ENCODE data around the gene SCN1B. TPM values are rescaled to one million over a fixed set of nuclear protein-coding genes. Genes with fewer than 3 reads are reported as not detected.
"Not testable (repeated sequence)": the region's sequence is repeated elsewhere in the genome, so short reads cannot be mapped to it uniquely, and the experiment has no call there.

The SCN1B gene
- total RNA-seq, 4 donors from 2014 or later: 0.60 to 14.2 (median 3.2) TPM

DNA sequence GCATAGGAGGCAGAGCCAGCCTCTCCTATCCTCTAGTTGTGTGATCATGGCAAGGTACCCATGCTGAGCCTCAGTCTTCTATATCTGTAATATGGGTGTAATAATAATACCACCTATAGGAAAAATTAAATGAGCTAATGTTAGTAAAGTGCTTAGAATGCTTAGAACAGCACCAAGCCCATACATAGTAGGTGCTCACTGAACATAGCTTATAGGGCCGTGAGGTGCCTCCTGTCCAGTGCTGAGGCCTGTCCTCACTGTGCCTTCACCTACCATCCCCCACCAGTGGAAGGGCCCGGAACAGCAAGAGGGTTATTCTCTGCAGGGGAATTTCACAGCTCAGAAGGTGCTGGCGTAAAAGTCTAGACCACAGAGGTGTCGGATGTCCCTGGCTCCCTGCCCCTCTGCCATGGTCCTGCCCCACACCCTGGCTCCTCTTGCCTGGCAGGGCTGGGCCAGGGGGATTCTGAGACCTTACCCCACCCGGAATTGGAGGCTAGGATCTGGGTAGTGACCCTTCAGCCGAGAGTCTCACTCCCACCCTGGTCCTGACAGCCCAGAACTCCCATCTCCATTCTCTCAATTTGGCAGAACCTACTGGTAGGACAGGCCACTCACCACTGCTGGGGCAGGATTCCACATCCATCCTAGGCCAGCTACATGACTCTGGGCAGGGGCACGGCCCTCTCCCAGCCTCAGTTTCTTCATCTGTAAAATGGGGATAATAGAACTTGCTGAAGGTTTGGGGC lies 2.2 kb upstream of the SCN1B start:
- WGBS, 2 donors (ENCODE audit: low coverage in 1 of 2): 74 to 83% methylated on average over 1 to 7 of the region's 7 CpGs
- Histone ChIP-seq H3K27me3 (peaks cover 33% of the 10 kb centered on the region), H3K4me1 (peaks cover 3 to 13% (median 8%) of the 10 kb centered on the region in 4 donors), H3K27ac (no peak overlapping the region), H3K9me3 (no peaks in the 10 kb centered on the region), H3K4me3 (no peak overlapping the region), H3K36me3 (no peaks in the 10 kb centered on the region)
- DNase-seq: no peak
- TF ChIP-seq CTCF (IDR thresholded peaks at IDR 0.05) (no peak), EP300 (IDR thresholded peaks at IDR 0.05; ENCODE audit: low read depth) (no peak), POLR2A (IDR thresholded peaks at IDR 0.05) (no peak), POLR2AphosphoS5 (IDR thresholded peaks at IDR 0.05) (no peak)
- intact Hi-C loops (cut with DNase I; ENCODE audit: low total_unique reads): no loop called here
- in situ Hi-C loops (cut with MboI; ENCODE audit: low pct_ligation_motif_present in 1 of 4, low pct_unique_long_range_greater_than_20kb in 1 of 4, low sequenced_read_pairs in 3 of 4): no loop called here

GRCh38 chr19:35028600-35028885 lies 1.7 kb upstream of the SCN1B start:
- H3K36me3 ChIP-seq; H3K9me3 ChIP-seq; intact Hi-C loops (cut with DNase I; ENCODE audit: low total_unique reads); in situ Hi-C loops (cut with MboI; ENCODE audit: low pct_ligation_motif_present in 1 of 4, low pct_unique_long_range_greater_than_20kb in 1 of 4, low sequenced_read_pairs in 3 of 4); DNase-seq; H3K27ac ChIP-seq; H3K4me3 ChIP-seq: not testable (repeated sequence)
- 53 to 78% methylated on average over 3 of the region's 3 CpGs for WGBS, 2 donors (ENCODE audit: low coverage in 1 of 2)
- peaks cover 3 to 13% (median 8%) of the 10 kb centered on the region in 4 donors for H3K4me1 ChIP-seq
- peaks cover 33% of the 10 kb centered on the region for H3K27me3 ChIP-seq

DNA sequence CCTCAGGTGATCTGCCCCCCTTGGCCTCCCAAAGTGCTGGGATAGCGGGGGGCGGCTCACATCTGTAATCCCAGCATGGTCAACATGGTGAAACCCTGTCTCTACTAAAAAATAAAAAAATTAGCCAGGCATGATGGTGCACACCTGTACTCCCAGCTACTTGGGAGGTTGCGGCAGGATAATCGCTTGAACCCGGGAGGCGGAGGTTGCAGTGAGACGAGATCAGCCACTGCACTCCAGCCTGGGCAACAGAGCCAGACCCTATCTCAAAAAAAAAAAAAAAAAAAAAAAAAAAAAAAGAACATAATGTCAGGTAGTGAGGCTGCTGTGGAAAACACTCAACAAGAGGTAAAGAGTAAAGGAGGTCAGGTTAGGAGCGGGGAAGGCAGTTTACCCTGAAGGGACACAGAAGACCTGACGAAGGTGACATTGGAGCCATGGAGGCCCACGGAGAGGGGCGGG lies 964 bp upstream of the SCN1B start:
- H3K27ac ChIP-seq; H3K4me3 ChIP-seq; intact Hi-C loops (cut with DNase I; ENCODE audit: low total_unique reads); in situ Hi-C loops (cut with MboI; ENCODE audit: low pct_ligation_motif_present in 1 of 4, low pct_unique_long_range_greater_than_20kb in 1 of 4, low sequenced_read_pairs in 3 of 4); H3K36me3 ChIP-seq; DNase-seq; H3K9me3 ChIP-seq: not testable (repeated sequence)
- peaks cover 33% of the 10 kb centered on the region for H3K27me3 ChIP-seq
- 60 to 75% methylated on average over 1 to 11 of the region's 11 CpGs for WGBS, 2 donors (ENCODE audit: low coverage in 1 of 2)
- peaks cover 3 to 13% (median 8%) of the 10 kb centered on the region in 4 donors for H3K4me1 ChIP-seq

DNA sequence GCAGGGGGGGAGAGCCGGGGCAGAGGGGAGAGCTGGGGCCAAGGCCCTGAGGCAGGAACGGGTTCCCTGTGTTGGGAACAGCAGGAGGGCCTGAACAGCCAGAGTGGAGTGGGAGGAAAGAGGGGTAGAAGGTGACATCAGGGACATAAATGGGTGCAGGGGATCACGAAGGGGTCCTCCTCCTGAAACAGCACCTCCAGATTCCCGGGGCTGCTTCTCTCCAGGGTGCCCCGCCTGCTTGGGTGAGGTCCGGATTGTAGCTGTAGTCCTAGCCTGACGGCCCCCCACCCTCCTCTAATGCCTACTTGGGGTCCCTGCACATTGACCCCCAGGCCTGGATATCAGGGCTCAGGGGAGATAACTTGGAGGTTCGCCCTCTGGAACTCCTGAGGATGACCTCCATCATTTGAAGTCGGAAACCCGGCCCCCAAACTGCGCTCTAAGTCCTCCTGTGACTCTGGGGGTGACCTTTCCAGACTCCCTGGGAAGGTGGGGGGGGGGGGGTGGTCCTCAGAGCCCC lies 473 bp upstream of the SCN1B start:
- no peaks in the 10 kb centered on the region for H3K36me3 ChIP-seq
- H3K4me3 ChIP-seq: peak overlapping the region in 2 of 4 donors; percentile 52 to 53
- no peaks in the 10 kb centered on the region for H3K9me3 ChIP-seq
- no peak for TF ChIP-seq CTCF (IDR thresholded peaks at IDR 0.05)
- no peak for TF ChIP-seq POLR2A (IDR thresholded peaks at IDR 0.05)
- no peak for TF ChIP-seq EP300 (IDR thresholded peaks at IDR 0.05; ENCODE audit: low read depth)
- TF ChIP-seq POLR2AphosphoS5 (IDR thresholded peaks at IDR 0.05): no peak
- DNase-seq: no peak
- peaks cover 33% of the 10 kb centered on the region for H3K27me3 ChIP-seq
- peaks cover 3 to 13% (median 8%) of the 10 kb centered on the region in 4 donors for H3K4me1 ChIP-seq
- 19% methylated on average over 7 of the region's 11 CpGs; no CpG with 5 or more reads in 1 of the 2 donors for WGBS, 2 donors (ENCODE audit: low coverage in 1 of 2)
- in situ Hi-C loops (cut with MboI; ENCODE audit: low pct_ligation_motif_present in 1 of 4, low pct_unique_long_range_greater_than_20kb in 1 of 4, low sequenced_read_pairs in 3 of 4) (no loop called here), intact Hi-C loops (cut with DNase I; ENCODE audit: low total_unique reads) (no loop called here)
- H3K27ac ChIP-seq: peak overlapping the region in 1 of 4 donors; percentile 13

GRCh38 chr19:35031072-35031881 lies 1.0 kb downstream of the SCN1B start:
- Histone ChIP-seq H3K27ac (peak overlapping the region; percentile 13 to 48 (median 28)), H3K4me1 (peaks cover 3 to 13% (median 8%) of the 10 kb centered on the region in 4 donors), H3K27me3 (peaks cover 33% of the 10 kb centered on the region), H3K4me3 (peak overlapping the region; percentile 44 to 53 (median 51)), H3K36me3 (no peaks in the 10 kb centered on the region), H3K9me3 (no peaks in the 10 kb centered on the region)
- no peak for DNase-seq
- in situ Hi-C loops (cut with MboI; ENCODE audit: low pct_ligation_motif_present in 1 of 4, low pct_unique_long_range_greater_than_20kb in 1 of 4, low sequenced_read_pairs in 3 of 4): no loop called here
- intact Hi-C loops (cut with DNase I; ENCODE audit: low total_unique reads): no loop called here
- TF ChIP-seq POLR2A (IDR thresholded peaks at IDR 0.05): no peak
- TF ChIP-seq EP300 (IDR thresholded peaks at IDR 0.05; ENCODE audit: low read depth): no peak
- no peak for TF ChIP-seq POLR2AphosphoS5 (IDR thresholded peaks at IDR 0.05)
- TF ChIP-seq CTCF (IDR thresholded peaks at IDR 0.05): no peak
- 10 to 17% methylated on average over 16 to 31 of the region's 31 CpGs for WGBS, 2 donors (ENCODE audit: low coverage in 1 of 2)

Measured in transverse colon (tissue), 4 donors.